Stimulated activated naive CD8-positive, alpha-beta T cell treated with anti-CD3 and anti-CD28 coated beads, Interleukin-15, Interleukin-2, amounts not matched to agents 100 ng/mL and 50 ng/mL, for 24 hours (primary cell): Measurements from ENCODE around the gene SV2C.

ENCODE experiments used
- H3K27ac Mint-ChIP-seq: one replicate; pipeline ENCODE4 v1.8.0; 2021; ENCODE audit warnings: mild to moderate bottlenecking, mixed read lengths
- H3K27me3 Mint-ChIP-seq: one replicate; pipeline ENCODE4 v1.8.0; 2021; ENCODE audit warnings: mixed read lengths
- H3K36me3 Mint-ChIP-seq: one replicate; pipeline ENCODE4 v1.8.0; 2021; ENCODE audit warnings: low read depth, mixed read lengths
- H3K4me1 Mint-ChIP-seq: one replicate; pipeline ENCODE4 v1.8.0; 2021; ENCODE audit warnings: low read depth, mixed read lengths
- H3K4me3 Mint-ChIP-seq: one replicate; pipeline ENCODE4 v1.8.0; 2021; ENCODE audit warnings: mild to moderate bottlenecking, mixed read lengths
- H3K9me3 Mint-ChIP-seq: one replicate; pipeline ENCODE4 v1.8.0; 2021; ENCODE audit warnings: mixed read lengths

Gene SV2C

DNA sequence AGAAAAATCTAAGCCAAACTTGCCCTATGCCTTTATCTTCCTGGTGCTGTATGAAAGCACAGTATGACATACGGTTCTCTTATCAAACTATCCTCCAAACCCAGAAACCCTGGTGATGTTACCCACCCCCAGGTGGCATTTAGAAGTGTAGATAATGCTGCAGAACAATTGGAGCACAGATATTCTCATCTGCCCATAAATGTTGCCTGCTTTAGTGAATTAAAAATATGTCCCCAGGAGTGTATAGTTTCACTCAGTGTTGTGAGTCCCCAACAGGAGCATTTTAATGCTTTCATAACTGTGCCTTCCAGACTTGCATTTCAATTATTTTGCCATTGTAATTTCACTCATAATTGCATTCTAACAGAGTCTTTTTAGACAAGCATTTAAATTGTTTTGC lies 50.8 kb downstream of the SV2C start:
- Mint-ChIP-seq H3K27me3 (peaks cover 34% of the 10 kb centered on the region), H3K27ac (no peak overlapping the region), H3K4me3 (no peak overlapping the region), H3K36me3 (no peaks in the 10 kb centered on the region), H3K4me1 (no peaks in the 10 kb centered on the region), H3K9me3 (no peaks in the 10 kb centered on the region)

DNA sequence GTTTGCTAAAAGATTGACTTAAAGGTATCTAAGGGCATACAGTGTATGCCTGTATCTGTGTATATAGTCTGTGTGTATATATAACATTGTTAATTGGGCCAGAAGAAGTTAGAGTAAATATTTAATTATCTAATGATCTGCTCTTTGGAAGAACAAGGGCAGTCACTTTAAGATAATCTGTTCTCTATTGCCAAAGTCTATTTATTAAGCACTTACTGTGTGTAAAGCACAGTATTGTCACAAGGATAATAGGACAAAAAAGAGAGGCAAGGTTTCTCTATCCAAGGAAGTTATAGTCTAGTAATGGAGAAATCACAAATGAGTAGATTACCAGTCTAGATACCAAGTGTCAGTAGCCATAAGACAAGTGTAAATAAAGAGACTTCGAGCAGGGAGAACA lies 51.5 kb downstream of the SV2C start:
- Mint-ChIP-seq H3K36me3 (no peaks in the 10 kb centered on the region), H3K27ac (no peak overlapping the region), H3K27me3 (peaks cover 38% of the 10 kb centered on the region), H3K4me1 (no peaks in the 10 kb centered on the region), H3K9me3 (no peaks in the 10 kb centered on the region), H3K4me3 (no peak overlapping the region)

DNA sequence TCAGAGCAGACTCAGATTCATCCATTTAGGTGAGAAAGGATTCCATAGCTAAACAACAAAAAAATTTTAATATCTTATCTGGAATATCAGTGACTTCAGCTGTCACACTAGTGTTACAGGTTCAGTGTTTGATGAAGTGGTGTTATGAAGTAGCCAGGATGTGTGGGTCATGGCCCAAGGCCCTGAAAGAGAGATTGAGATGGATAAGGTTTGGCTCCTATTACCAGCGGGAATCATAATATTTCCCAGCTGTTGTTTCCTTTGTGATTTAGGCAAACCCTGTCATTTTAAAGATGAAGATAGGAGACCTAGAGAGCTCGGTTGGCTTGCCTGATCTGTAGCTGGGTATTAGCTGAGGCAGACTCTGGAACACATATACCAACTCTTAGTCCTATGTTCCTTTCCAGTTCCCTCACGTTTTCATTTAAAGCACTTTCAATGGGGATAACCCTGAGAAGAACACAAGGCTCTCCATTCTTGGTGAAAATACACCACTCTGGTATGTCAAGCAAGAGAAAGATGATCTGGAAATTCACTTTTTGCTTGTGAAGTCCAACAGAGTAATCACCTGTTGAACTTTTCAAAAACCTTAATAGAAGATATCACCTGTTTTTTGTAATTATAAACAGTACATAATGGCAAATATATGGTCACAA lies 54.8 kb downstream of the SV2C start:
- no peaks in the 10 kb centered on the region for H3K9me3 Mint-ChIP-seq
- H3K36me3 Mint-ChIP-seq = no peaks in the 10 kb centered on the region
- no peaks in the 10 kb centered on the region for H3K4me1 Mint-ChIP-seq
- no peak overlapping the region for H3K4me3 Mint-ChIP-seq
- H3K27me3 Mint-ChIP-seq = peaks cover 26% of the 10 kb centered on the region
- no peak overlapping the region for H3K27ac Mint-ChIP-seq

DNA sequence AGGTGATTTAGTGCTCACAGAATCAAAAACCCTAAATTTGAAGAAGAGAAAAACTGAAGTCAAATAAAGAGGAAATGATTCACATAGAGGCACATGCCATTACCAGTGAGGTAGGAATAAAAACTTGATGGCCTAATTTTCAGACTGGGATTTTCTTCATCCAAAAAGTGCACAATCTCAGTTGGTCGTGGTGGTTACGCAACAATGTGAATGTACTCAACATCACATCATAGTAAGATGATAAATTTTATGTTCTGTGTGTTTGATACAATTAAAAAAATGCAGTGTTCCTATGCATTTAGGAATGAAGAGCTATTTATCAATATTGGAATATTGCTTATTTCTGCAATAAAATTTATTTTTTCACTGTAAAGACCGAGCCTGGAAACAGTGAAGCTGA lies 60.7 kb downstream of the SV2C start:
- Mint-ChIP-seq H3K36me3 (no peaks in the 10 kb centered on the region), H3K27me3 (peaks cover 4% of the 10 kb centered on the region), H3K4me3 (no peak overlapping the region), H3K4me1 (no peaks in the 10 kb centered on the region), H3K27ac (no peak overlapping the region), H3K9me3 (no peaks in the 10 kb centered on the region)

DNA sequence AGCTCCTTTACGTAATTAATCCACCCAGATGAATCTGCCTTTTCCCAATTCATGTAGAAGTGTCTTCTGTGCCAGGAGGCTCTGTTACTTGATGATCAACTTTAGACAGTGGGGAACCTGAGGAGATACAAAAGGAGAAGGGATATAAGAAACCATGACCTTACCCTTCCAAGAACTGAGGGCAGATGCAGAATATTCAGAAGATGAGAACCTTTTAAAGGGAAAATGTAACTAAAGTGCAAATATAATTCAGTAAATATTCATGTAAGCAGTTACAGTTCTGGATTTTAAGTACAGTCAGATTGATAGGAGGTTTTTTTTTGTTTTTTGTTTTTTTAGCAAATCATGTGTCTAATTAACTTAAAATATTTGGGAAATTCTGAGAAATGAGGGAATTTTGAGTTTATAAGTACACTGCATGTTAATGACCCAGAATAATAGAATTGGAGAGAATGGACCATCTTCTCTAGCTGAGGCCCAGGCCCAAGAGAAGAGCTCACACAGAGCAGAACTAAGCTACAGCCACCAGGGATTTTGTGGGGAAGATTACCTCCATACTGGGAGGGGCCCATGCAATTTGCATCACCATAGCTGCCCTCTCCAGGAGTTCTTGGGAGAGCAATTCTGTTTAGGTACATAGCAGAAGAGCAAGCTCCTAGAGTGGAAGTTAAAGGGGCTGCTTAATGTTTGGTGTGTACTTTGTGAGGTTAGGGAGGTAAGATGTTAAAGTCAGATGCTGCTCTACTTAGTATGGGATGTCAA lies 61.5 kb downstream of the SV2C start:
- Mint-ChIP-seq H3K4me3 (no peak overlapping the region), H3K36me3 (no peaks in the 10 kb centered on the region), H3K4me1 (no peaks in the 10 kb centered on the region), H3K27me3 (no peaks in the 10 kb centered on the region), H3K27ac (no peak overlapping the region), H3K9me3 (no peaks in the 10 kb centered on the region)

DNA sequence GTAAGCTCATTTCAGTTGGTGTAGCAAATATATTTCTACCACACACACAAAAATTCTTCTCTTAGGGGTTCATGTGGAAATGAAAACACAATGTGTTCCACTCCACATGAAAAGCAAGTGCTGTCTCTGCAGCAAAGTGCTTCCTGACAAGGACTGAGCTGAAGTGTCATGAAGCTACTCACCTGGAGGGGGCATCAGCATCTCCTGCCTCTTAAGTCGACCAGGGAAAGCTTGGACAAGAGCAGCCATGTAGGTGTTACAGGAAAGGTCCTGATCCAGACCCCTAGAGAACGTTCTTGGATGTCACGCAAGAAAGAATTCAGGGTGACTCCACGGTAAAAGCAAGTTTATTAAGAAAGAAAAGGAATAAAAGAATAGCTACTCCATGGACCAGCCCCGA lies 62.8 kb downstream of the SV2C start:
- Mint-ChIP-seq H3K36me3 (no peaks in the 10 kb centered on the region), H3K27ac (no peak overlapping the region), H3K4me3 (no peak overlapping the region), H3K27me3 (peaks cover under 1% of the 10 kb centered on the region), H3K4me1 (no peaks in the 10 kb centered on the region), H3K9me3 (no peaks in the 10 kb centered on the region)

DNA sequence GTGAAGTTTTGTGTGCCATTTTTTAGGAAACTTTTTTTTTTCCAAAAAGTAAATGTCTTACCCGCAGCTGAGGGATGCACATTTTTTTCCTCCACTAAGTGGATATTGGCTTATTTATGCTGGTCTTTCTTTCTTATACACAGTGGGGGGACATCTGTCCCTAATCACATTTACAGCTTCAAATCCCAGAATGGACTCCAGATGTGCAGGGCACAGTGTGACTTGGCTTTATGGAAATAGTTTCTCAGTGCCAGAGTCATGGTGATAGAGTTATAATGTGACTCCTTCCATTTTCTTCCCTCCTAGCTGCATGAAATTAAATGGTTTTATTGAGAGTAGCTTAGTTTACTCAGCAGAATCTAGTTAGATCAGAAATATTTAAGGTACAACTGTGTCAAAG lies 66.5 kb downstream of the SV2C start:
- H3K27me3 Mint-ChIP-seq = peaks cover 11% of the 10 kb centered on the region
- H3K27ac Mint-ChIP-seq = no peak overlapping the region
- no peak overlapping the region for H3K4me3 Mint-ChIP-seq
- H3K9me3 Mint-ChIP-seq = no peaks in the 10 kb centered on the region
- H3K4me1 Mint-ChIP-seq = no peaks in the 10 kb centered on the region
- H3K36me3 Mint-ChIP-seq = no peaks in the 10 kb centered on the region

DNA sequence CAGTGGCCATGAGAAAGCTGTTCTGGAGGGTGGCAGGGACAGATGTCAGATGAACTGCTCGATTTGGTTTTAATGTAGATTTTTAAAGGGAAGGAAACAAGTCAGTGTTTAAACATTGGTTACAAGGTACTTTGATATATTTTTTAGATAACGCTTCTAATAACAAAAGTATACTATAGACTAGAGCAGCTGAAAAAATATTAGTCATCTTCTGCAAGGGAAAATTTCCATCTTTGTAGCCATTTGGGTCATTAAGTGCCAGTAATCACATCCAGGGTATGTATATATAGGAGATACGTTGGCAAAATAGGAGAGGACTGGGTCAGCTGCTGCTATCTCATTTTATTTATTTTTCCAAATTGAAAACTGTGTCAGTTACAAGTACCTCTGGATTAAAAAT lies 69.0 kb downstream of the SV2C start:
- no peak overlapping the region for H3K27ac Mint-ChIP-seq
- no peaks in the 10 kb centered on the region for H3K36me3 Mint-ChIP-seq

DNA sequence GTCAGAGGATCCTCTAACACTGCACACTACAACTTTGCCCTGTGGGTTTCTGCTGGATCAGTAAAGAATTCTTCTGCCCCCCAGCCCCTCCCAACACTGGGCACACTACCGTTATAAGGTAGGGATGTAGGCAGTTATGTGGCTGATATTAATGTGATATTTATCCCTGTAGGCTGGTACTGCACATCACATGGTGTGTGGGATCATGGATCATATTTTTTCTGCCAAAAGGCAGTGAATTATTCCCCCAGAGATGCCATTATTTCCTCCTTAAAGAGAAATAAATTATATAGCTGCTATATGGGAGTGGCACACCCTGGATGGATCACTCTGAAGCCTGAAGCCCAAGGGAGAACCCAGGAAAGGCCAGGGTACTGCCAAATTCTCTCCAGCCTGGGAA lies 69.5 kb downstream of the SV2C start:
- H3K27ac Mint-ChIP-seq = no peak overlapping the region
- no peaks in the 10 kb centered on the region for H3K36me3 Mint-ChIP-seq

More for the DNA sequence above, 69.0 kb downstream of the SV2C start:
- Mint-ChIP-seq H3K27me3 (peaks cover 11% of the 10 kb centered on the region), H3K4me1 (no peaks in the 10 kb centered on the region), H3K9me3 (peaks cover 4% of the 10 kb centered on the region), H3K4me3 (no peak overlapping the region)

DNA sequence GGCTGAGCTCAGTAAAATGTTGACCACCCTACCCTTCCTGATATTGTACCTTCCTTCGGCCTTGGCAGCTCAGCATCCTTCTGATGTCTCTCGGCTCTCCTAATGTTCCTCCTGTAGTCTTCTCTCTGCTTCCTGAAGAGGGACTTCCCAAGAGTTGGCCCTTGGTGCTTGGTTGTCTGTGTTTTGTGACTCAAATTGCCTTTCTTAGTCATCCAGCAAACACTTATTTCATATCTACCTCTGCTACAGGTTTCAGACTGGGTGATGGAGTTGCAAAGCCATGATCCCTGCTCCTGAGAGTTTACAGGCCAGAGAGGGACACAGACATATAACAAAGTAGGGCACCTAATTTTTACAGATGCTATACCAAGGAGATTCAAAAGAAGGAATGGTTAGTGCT lies 70.1 kb downstream of the SV2C start:
- no peaks in the 10 kb centered on the region for H3K4me1 Mint-ChIP-seq

More for the DNA sequence above, 69.5 kb downstream of the SV2C start:
- Mint-ChIP-seq H3K4me1 (no peaks in the 10 kb centered on the region), H3K4me3 (no peak overlapping the region), H3K9me3 (peaks cover 7% of the 10 kb centered on the region), H3K27me3 (peaks cover 11% of the 10 kb centered on the region)

DNA sequence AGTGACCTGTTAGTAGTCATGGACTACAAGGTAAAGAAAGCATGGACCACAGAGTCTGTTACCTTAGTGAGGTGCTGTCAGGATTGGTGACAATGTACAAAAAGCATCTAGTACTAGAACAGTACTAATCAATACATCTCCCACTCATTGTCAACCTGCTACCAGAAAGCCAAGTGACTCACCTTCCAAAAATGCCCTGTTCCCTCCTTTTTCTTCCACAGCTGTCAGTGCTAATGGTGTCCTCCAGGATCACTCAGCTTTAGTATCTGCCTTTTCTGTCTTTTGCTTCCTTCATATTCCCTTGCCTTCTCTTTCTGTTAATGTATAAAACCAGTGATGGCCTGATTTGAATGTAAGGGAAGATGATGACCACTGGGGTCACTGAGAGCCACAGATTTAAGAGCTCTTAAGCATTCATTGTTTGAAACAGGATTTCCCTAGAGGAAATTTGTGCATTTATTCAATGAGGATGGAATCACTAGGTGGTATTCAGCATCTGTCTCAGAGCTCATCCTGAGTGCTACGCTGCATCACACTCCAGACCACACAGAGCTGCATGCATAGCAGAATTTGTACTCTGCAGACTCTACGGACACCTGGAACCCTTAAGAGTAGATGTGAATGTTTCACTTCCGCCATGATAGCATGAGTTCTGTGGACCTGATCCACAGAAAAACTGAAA lies 71.0 kb downstream of the SV2C start:
- Mint-ChIP-seq H3K27me3 (peaks cover 11% of the 10 kb centered on the region), H3K4me3 (no peak overlapping the region), H3K36me3 (no peaks in the 10 kb centered on the region), H3K9me3 (peaks cover 7% of the 10 kb centered on the region), H3K27ac (no peak overlapping the region), H3K4me1 (no peaks in the 10 kb centered on the region)

More for the DNA sequence above, 70.1 kb downstream of the SV2C start:
- Mint-ChIP-seq H3K27me3 (peaks cover 11% of the 10 kb centered on the region), H3K4me3 (no peak overlapping the region), H3K9me3 (peaks cover 7% of the 10 kb centered on the region), H3K27ac (no peak overlapping the region), H3K36me3 (no peaks in the 10 kb centered on the region)

DNA sequence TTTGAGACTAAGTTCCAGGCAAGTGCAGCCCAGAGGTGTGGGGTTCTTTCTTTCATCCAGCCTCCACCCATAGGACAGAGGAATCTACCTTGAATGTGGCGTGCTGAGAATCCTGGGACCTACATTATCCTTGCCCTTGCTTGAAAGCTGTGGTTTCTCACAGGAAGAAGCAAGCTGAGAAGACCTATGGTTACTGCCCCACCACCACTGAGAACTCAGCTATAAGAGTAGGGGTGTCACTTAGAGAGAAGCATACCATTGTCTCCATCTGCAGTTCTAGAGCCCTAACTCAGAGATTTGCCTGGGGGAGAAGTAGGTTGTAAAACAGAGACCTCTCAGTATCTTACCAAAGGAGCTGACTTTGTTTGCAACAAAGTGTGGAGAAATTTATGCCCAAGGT lies 72.4 kb downstream of the SV2C start:
- Mint-ChIP-seq H3K9me3 (peaks cover 7% of the 10 kb centered on the region), H3K4me1 (no peaks in the 10 kb centered on the region), H3K36me3 (no peaks in the 10 kb centered on the region), H3K27me3 (peaks cover 11% of the 10 kb centered on the region), H3K27ac (no peak overlapping the region), H3K4me3 (no peak overlapping the region)

DNA sequence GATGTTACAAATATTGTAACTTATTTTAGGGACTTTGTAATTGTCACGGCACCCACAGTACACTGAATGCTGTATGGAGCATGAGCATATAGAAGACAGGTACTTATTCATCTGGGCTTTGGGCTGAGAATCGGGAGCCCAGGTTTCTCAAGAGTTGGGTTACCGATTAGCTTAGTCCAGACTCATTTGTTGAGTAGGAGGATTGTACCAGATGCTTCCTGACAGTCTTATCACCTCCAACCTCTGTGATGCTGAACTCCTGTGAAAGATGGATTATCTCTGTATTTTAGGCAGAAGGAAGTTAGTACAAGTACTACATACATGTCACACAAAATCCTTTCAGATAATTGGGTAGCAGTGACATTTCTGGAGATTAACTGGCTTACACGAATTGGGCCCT lies 79.2 kb downstream of the SV2C start:
- H3K27ac Mint-ChIP-seq = no peak overlapping the region
- H3K27me3 Mint-ChIP-seq = peaks cover 6% of the 10 kb centered on the region
- no peaks in the 10 kb centered on the region for H3K36me3 Mint-ChIP-seq
- H3K4me1 Mint-ChIP-seq = no peaks in the 10 kb centered on the region
- no peak overlapping the region for H3K4me3 Mint-ChIP-seq
- peaks cover 8% of the 10 kb centered on the region for H3K9me3 Mint-ChIP-seq

DNA sequence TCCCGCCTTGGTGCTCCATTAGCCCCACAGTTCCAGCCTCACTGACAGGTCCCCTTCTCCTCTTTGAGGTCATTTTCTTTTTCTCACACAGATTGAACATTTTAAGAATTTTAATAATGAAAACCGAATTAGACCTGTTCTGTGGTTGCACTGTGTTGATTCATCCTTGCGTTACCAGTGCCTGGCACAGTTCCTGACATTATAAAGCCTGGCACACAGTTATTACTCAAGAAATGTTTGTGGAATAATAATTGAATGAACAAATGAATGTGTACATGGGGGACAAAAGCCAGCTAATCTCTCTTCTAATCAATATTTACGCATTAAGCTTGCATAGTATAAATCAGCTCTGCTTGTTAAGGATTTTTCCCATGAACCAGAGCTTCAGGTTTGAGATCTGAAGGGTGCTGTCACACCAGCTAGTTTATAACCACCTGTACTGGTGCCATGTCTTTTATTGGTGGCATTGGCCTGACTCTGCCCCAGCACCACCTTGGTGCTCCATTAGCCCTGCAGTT lies 80.0 kb downstream of the SV2C start:
- Mint-ChIP-seq H3K9me3 (peaks cover 7% of the 10 kb centered on the region), H3K27ac (no peak overlapping the region), H3K4me3 (no peak overlapping the region), H3K4me1 (no peaks in the 10 kb centered on the region), H3K27me3 (peaks cover 6% of the 10 kb centered on the region), H3K36me3 (no peaks in the 10 kb centered on the region)

DNA sequence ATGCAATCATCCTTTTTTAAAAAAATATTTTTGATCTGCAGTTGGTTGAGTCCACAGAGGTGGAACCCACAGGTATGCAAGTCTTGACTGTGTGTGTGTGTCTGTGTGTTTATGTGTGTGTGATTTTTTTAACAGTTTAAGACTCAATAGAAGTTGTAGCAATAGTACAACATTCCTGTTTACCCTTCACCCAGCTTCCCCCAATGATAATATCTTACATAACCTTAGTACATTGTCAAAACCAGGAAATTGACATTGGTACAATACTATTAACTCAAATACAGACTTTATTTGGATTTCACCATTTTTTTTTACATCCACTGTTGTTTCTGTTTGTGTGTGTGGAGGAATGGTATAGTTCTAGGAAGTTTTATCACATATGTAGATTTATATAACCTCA lies 81.8 kb downstream of the SV2C start:
- no peaks in the 10 kb centered on the region for H3K4me1 Mint-ChIP-seq
- no peak overlapping the region for H3K27ac Mint-ChIP-seq
- H3K9me3 Mint-ChIP-seq = peaks cover 7% of the 10 kb centered on the region
- no peaks in the 10 kb centered on the region for H3K36me3 Mint-ChIP-seq
- H3K27me3 Mint-ChIP-seq = peaks cover 12% of the 10 kb centered on the region
- H3K4me3 Mint-ChIP-seq = no peak overlapping the region
